AG08396 (cell line): ENCODE measurements around the gene ANO7.

Experiments
- DNase-seq: peaks from one replicate; pipeline ENCODE4 v3.0.0; 2012; ENCODE audit warnings: low spot score, mixed read lengths

Gene ANO7

GRCh38 chr2:241254904-241255351 is 66.5 kb downstream of the ANO7 start:
- DNase-seq: no peak

GRCh38 chr2:241255542-241256167 is 67.2 kb downstream of the ANO7 start:
- DNase-seq: no peak

GRCh38 chr2:241256168-241256545 is 67.7 kb downstream of the ANO7 start:
- DNase-seq: no peak

DNA sequence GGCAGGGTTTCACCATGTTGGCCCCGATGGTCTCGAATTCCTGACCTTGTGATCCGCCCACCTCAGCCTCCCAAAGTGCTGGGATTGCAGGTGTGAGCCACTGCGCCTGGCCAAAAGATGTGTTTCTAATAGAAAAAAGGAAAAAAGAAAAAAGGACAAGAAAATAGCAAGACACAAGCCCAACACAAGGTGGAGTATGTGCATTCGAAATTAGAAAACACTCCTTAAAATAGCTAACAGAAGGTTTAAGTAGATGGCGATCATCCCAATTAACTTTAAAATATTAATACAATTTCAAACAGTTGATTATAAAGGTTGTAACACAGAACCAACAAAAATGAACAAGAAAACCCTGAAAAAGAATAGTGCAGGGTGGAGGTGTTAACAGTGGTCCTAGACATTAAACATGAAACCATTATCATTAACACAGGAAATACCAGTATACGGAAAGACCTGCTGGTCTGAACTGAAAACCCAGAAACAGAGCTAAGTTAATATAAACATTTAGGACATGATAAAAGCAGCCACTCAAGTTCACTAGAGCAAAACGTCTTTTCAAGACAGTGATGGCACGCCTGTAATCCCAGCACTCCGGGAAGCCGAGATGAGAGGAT is 69.0 kb downstream of the ANO7 start:
- DNase-seq: no peak

DNA sequence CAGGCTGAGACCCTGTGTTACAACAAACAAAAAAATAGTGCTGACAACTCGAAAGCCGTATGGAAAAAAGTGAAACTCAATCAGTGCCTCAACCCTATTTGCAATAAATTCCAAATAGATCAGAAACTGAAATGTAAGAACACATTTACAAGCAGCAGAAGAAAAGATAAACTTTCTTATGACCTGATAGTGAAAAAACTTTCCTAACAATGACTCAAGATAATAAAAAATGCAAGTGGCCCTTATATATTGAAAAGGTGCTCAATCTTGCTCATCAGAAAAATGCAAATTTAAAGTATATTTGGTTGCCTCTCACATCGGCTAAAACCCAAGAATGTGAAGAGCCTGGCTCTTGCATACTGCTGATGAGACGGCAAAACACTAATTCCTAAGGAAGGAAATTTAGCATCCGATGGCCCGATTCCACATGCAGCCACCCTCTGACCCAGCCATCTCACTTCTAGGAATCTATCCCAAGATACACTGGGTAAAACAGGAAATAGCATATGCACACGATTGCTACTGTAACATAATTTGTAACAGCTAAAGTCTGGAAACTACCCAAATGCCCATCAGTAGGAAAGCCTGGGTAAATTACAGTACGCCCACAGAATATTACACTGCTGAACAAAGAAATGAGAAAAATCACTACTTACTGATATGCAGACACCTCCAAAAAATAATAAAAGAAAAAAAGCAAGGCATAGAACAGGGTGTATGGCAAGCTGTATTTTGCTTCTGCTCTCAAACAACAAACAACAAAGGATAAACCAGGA is 70.2 kb downstream of the ANO7 start:
- DNase-seq: no peak

DNA sequence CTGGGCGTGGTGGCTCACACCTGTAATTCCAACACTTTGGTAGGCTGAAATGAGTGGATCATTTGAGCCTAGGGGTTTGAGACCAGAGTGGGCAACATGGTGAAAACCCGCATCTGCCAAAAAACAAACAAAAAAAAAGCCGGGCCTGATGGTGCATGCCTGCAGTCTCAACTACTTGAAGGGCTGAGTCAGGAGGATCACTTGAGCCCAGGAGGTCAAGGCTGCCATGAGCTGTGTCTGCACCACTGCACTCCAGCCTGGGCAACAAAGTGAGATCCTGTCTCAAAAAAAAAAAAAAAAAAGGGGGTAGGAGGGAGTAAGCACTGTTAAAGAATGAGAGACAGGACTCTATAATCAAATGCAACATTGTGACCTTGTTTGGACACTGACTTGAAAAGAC is 72.4 kb downstream of the ANO7 start:
- no peak for DNase-seq

- no peak for DNase-seq
These were observed 73.2 kb downstream of the ANO7 start for GRCh38 chr2:241261628-241262027.

DNA sequence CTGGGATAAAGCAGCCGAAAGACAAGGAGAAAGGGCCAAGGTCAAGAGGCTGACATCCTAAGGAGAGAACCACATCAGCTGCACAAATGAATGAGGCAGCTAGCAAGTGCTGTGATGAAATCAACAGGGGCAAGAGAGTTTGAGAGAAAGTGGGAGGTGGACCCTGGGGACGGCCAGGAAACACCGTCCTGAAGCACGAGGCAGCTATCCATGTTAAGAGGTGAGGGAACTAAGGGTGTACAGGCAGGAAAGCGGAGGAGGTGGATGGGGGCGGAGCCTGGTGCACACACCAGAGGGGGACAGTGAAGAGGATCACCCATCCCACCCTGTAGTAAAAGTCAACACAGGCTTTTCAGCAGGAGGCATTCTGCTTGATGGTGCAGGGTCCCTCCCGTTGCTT is 74.6 kb downstream of the ANO7 start:
- no peak for DNase-seq

GRCh38 chr2:241265506-241265905 is 77.0 kb downstream of the ANO7 start:
- DNase-seq: no peak

GRCh38 chr2:241267249-241268067 is 79.0 kb downstream of the ANO7 start:
- DNase-seq: no peak

DNA sequence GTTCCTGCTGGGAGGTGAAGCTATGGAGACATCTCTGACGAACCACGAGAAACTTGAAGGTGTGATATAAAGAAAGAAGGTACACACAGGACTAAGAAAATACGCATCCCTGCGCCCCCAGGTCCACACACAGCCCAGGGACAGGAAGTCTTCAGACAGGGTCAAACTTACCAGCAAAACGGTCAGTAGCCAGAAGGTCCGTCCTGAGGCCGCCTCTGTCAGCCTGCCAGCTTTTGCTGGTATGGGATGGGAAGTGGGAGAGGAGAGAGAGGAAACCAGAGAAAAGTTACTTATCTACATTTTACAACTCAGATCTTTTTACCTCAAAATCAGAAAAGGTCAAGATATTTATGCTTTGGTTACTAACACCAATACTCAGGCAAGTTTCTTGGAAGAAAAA is 79.8 kb downstream of the ANO7 start:
- DNase-seq: no peak

GRCh38 chr2:241268716-241269445 is 80.4 kb downstream of the ANO7 start:
- DNase-seq: no peak

DNA sequence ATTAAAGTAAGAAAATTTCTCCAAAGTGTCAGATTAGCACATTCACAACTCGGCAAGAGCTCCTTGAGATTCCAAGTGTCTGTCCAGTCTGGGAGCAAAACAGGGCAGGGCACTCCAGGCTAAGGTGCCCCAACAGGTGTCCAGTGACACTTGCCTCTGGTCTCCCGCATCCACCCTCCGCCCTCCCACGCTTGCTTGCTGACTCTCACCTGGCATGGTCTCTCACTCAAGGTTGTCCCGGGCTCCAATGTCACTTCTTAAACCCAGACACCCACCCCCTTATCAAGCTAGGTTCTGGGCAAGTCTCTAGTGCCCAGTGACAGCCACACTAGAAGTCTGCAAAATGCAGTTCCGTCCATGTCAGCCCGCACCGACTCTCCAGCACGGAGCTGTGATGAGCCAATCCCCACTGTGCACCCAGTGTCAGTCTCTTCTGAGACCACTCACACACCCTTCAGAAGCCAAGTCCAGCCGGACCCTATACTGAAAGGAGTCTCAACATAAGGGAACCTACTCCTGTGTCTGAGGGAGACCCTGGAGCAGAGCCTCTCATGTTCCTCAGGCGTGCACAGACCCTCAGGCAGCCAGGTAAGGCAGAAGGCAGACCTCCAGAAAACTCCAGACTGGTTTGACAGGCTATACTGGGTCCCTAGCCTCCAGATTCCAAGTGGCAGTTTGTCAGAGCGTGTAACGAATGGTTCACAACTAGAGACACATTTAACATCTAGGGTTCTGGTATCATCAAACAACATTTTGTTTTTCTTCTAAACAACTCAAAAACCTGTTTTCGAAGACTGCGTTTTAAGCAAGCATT is 81.4 kb downstream of the ANO7 start:
- DNase-seq: no peak

GRCh38 chr2:241270531-241270930 is 82.1 kb downstream of the ANO7 start:
- no peak for DNase-seq

GRCh38 chr2:241271706-241272302 is 83.3 kb downstream of the ANO7 start:
- peak; percentile 87 for DNase-seq

- peak; percentile 90 for DNase-seq
These were observed 84.1 kb downstream of the ANO7 start for GRCh38 chr2:241272303-241273209.

- DNase-seq: no peak
These were observed 84.9 kb downstream of the ANO7 start for GRCh38 chr2:241273210-241274020.

- no peak for DNase-seq
These were observed 85.7 kb downstream of the ANO7 start for GRCh38 chr2:241274127-241274526.
